ENCODE measurements around the gene LRRC7. TPM values are rescaled to one million over a fixed set of nuclear protein-coding genes. Genes with fewer than 3 reads are reported as not detected.

The LRRC7 gene
- total and polyA plus RNA-seq, 2 of the 13 experiments (the other 11 are each of a cell fraction or from before 2014, with no cell fraction given), result not detected

GRCh38 chr1:69752831-69753230 is 185.1 kb downstream of the LRRC7 start:
- Histone ChIP-seq H3K27ac (ENCODE audit: extremely low read length, insufficient read depth, low read length) (no peak overlapping the region), H3K4me1 (ENCODE audit: insufficient read depth, low read length) (no peaks in the 10 kb centered on the region), H3K27me3 (ENCODE audit: control insufficient read depth in 1 of 2, insufficient read depth in 2 of 2, low read length in 2 of 2) (no peaks in the 10 kb centered on the region), H3K4me2 (ENCODE audit: low read depth, low read length) (no peak overlapping the region), H3K36me3 (replicated peaks in 1 of 2; ENCODE audit: control insufficient read depth in 1 of 2, insufficient read depth in 2 of 2, low read length in 2 of 2) (no peaks in the 10 kb centered on the region), H3K79me2 (ENCODE audit: insufficient read depth, low read length) (no peaks in the 10 kb centered on the region), H2AFZ (ENCODE audit: low read length) (no peak overlapping the region), H3K4me3 (replicated peaks in 1 of 3; ENCODE audit: insufficient read depth in 1 of 3, low read depth in 2 of 3, low read length in 3 of 3) (no peak overlapping the region), H4K20me1 (ENCODE audit: insufficient read depth, low read length) (no peaks in the 10 kb centered on the region), H3K9me3 (ENCODE audit: low read length) (no peaks in the 10 kb centered on the region), H3K9ac (ENCODE audit: insufficient read depth, low read depth, low read length) (no peak overlapping the region)
- WGBS (ENCODE audit: low lambda C conversion rate), result 0% methylated on average over 2 of the region's 2 CpGs
- in situ Hi-C loops (cut with HindIII; ENCODE audit: extremely low pct_ligation_motif_present, low pct_unique_long_range_greater_than_20kb), result no loop called here
- no peak for ATAC-seq
- BruUV-seq (replicated peaks), result no TSS peak
- no peak for DNase-seq (ENCODE audit: low spot score)
- intact Hi-C loops (cut with micrococcal nuclease; ENCODE audit: unreplicated experiment), result no loop called here
- ChIA-PET POLR2A (no interaction called here), CTCF (ENCODE audit: low intra/inter-chr PET ratio, low total read pairs) (no interaction called here)
- no peak for FAIRE-seq
- TF ChIP-seq SKIL (CRISPR knock-in tag; IDR thresholded peaks at IDR 0.05; ENCODE audit: borderline replicate concordance) (no peak), KAT2B (IDR thresholded peaks at IDR 0.05; ENCODE audit: borderline replicate concordance, low read depth, low read length) (no peak), ZNF3 (CRISPR knock-in tag; IDR thresholded peaks at IDR 0.05) (no peak), ZNF839 (CRISPR knock-in tag; IDR thresholded peaks at IDR 0.05; ENCODE audit: borderline replicate concordance) (no peak), SALL2 (CRISPR knock-in tag; IDR thresholded peaks at IDR 0.05) (no peak), RXRB (CRISPR knock-in tag; IDR thresholded peaks at IDR 0.05; ENCODE audit: borderline replicate concordance) (no peak), ZBTB49 (CRISPR knock-in tag; IDR thresholded peaks at IDR 0.05; ENCODE audit: borderline replicate concordance) (no peak), ZNF124 (CRISPR knock-in tag; IDR thresholded peaks at IDR 0.05) (no peak), AKNA (CRISPR knock-in tag; IDR thresholded peaks at IDR 0.05; ENCODE audit: borderline replicate concordance) (no peak), ZNF264 (CRISPR knock-in tag; IDR thresholded peaks at IDR 0.05) (no peak), HOXA9 (CRISPR knock-in tag; IDR thresholded peaks at IDR 0.05; ENCODE audit: borderline replicate concordance) (no peak), KDM2A (CRISPR knock-in tag; IDR thresholded peaks at IDR 0.05; ENCODE audit: borderline replicate concordance, low read depth) (no peak), ZNF501 (CRISPR knock-in tag; IDR thresholded peaks at IDR 0.05) (no peak), ZNF891 (CRISPR knock-in tag; IDR thresholded peaks at IDR 0.05) (no peak), GTF2F1 (IDR thresholded peaks at IDR 0.05; ENCODE audit: low read length) (no peak), ZNF678 (CRISPR knock-in tag; IDR thresholded peaks at IDR 0.05) (no peak)

All from HepG2 (cell line).